Lower leg skin (tissue), 4 donors: ENCODE measurements around the gene ZDHHC12. TPM values are rescaled to one million over a fixed set of nuclear protein-coding genes. Genes with fewer than 3 reads are reported as not detected.

ENCODE experiments used
- DNase-seq, 2 donors: peaks; one replicate each; pipeline ENCODE4 v3.0.0-alpha.2; 2019; ENCODE audit warnings: low spot score in 2 of 2
- H3K4me3 ChIP-seq: fragments of 200-600 bp; sonication (generic); 2 replicates; pipeline ENCODE4 v1.5.1; 2017; ENCODE audit warnings: mild to moderate bottlenecking, low read depth; ENCODE audit not compliant: poor library complexity, severe bottlenecking
- CTCF ChIP-seq, 3 donors: fragments of 450-650 bp; IDR thresholded peaks; one replicate each; pipeline ENCODE4 v1.5.1; 2016; ENCODE audit warnings: antibody characterized with exemption in 3 of 3, mild to moderate bottlenecking in 3 of 3, moderate library complexity in 2 of 3
- POLR2A ChIP-seq, 2 donors: fragments of 450-650 bp; IDR thresholded peaks; one replicate each; pipeline ENCODE4 v1.6.1; 2016 to 2017; ENCODE audit warnings: antibody characterized with exemption in 2 of 2, mild to moderate bottlenecking in 1 of 2, moderate library complexity in 1 of 2
- WGBS, 2 donors: methylation state at CpG; one replicate each; pipeline ENCODE4 v1.1.5; 2018; 5-methylcytosine and 5-hydroxymethylcytosine counted together
- intact Hi-C: fragments of 100-400 bp; cut with DNase I; formaldehyde crosslinking; loops from one replicate; pipeline ENCODE4 v1.15.0; 2023; ENCODE audit warnings: low total_unique reads
- total RNA-seq, 4 donors: library from RNA; depleted of rRNA; stranded (reverse); fragments of >200 nt; gene quantifications; one replicate each; pipeline ENCODE4 v1.1.0, GENCODE V29; 2016

Gene ZDHHC12
- total RNA-seq, 4 donors from 2014 or later = 68.3 to 95.7 (median 84.1) TPM

- WGBS, 2 donors = 87 to 91% methylated on average over 19 to 22 of the region's 22 CpGs
- intact Hi-C loops = no loop called here
Measured at GRCh38 chr9:128720841-128721486, 3.0 kb downstream of the ZDHHC12 start.

GRCh38 chr9:128719919-128720605, 3.9 kb downstream of the ZDHHC12 start:
- H3K4me3 ChIP-seq = no peak overlapping the region
- intact Hi-C loops = no loop called here
- no peak for DNase-seq
- no peak for TF ChIP-seq CTCF (IDR thresholded peaks at IDR 0.05)
- TF ChIP-seq POLR2A (IDR thresholded peaks at IDR 0.05) = no peak
- WGBS, 2 donors = 90 to 91% methylated on average over 27 to 30 of the region's 30 CpGs

More at GRCh38 chr9:128720841-128721486, 3.0 kb downstream of the ZDHHC12 start:
- no peak for DNase-seq
- H3K4me3 ChIP-seq = no peak overlapping the region
- TF ChIP-seq POLR2A (IDR thresholded peaks at IDR 0.05) (no peak), CTCF (IDR thresholded peaks at IDR 0.05) (no peak)

GRCh38 chr9:128718475-128718874, 5.5 kb downstream of the ZDHHC12 start:
- H3K4me3 ChIP-seq = no peak overlapping the region
- intact Hi-C loops = no loop called here
- DNase-seq = no peak
- TF ChIP-seq POLR2A (IDR thresholded peaks at IDR 0.05) (no peak), CTCF (IDR thresholded peaks at IDR 0.05) (no peak)
- 81 to 88% methylated on average over 5 of the region's 5 CpGs for WGBS, 2 donors

GRCh38 chr9:128718047-128718446, 5.9 kb downstream of the ZDHHC12 start:
- WGBS, 2 donors = 80 to 87% methylated on average over 8 of the region's 8 CpGs
- intact Hi-C loops = no loop called here
- DNase-seq = no peak
- H3K4me3 ChIP-seq = no peak overlapping the region
- TF ChIP-seq CTCF (IDR thresholded peaks at IDR 0.05) (no peak), POLR2A (IDR thresholded peaks at IDR 0.05) (no peak)

GRCh38 chr9:128716581-128717254, 7.2 kb downstream of the ZDHHC12 start:
- TF ChIP-seq CTCF (IDR thresholded peaks at IDR 0.05) (no peak), POLR2A (IDR thresholded peaks at IDR 0.05) (no peak)
- intact Hi-C loops = no loop called here
- DNase-seq = no peak
- no peak overlapping the region for H3K4me3 ChIP-seq
- 87 to 93% methylated on average over 7 of the region's 7 CpGs for WGBS, 2 donors
